Measurements from ENCODE around the gene ZMYND11. TPM values are rescaled to one million over a fixed set of nuclear protein-coding genes. Genes with fewer than 3 reads are reported as not detected.
"Not testable (repeated sequence)": the region's sequence is repeated elsewhere in the genome, so short reads cannot be mapped to it uniquely, and the experiment has no call there.

The ZMYND11 gene
- total and polyA plus RNA-seq, 8 donors = 11.9 to 288 (median 42.4) TPM

DNA sequence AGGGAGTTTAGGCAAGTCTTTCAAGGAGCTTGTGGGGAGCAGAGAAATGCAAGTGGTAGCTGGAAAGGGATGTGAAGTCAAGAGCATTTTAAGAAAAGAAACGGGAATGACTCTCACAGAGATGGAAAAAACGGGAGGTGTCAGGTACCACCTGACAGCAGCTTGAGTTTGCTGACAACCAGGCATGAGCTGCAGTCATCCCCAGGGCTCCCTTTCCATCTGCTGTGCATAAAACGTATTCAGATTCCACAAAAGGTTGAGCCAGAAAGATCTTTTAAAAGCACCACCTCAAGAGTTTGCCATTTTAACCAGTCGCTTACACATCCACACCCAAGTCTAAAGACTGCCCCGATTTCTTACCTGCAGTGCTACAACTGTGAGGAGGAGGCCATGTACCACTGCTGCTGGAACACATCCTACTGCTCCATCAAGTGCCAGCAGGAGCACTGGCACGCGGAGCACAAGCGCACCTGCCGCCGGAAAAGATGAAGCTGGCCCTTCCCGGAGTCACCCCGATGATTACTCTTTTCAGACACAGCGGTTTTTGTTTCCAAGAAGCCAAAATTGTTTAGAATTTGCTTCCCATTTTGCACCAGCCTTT, 116.8 kb downstream of the ZMYND11 start:
- Histone ChIP-seq H3K9me3 (no peaks in the 10 kb centered on the region), H3K4me3 (no peak overlapping the region), H3K4me1 (no peaks in the 10 kb centered on the region), H3K36me3 (peaks cover 44 to 95% (median 87%) of the 10 kb centered on the region in 4 donors), H3K27ac (no peak overlapping the region), H3K27me3 (no peaks in the 10 kb centered on the region)
- intact Hi-C loops (cut with DNase I; ENCODE audit: low total_unique reads) = no loop called here
- 92 to 94% (median 93%) methylated on average over 13 of the region's 13 CpGs for WGBS, 5 donors
- DNase-seq = no peak
- no peak for TF ChIP-seq EP300 (IDR thresholded peaks at IDR 0.05)
- no peak for TF ChIP-seq POLR2A (IDR thresholded peaks at IDR 0.05)
- TF ChIP-seq, protein P1, sequence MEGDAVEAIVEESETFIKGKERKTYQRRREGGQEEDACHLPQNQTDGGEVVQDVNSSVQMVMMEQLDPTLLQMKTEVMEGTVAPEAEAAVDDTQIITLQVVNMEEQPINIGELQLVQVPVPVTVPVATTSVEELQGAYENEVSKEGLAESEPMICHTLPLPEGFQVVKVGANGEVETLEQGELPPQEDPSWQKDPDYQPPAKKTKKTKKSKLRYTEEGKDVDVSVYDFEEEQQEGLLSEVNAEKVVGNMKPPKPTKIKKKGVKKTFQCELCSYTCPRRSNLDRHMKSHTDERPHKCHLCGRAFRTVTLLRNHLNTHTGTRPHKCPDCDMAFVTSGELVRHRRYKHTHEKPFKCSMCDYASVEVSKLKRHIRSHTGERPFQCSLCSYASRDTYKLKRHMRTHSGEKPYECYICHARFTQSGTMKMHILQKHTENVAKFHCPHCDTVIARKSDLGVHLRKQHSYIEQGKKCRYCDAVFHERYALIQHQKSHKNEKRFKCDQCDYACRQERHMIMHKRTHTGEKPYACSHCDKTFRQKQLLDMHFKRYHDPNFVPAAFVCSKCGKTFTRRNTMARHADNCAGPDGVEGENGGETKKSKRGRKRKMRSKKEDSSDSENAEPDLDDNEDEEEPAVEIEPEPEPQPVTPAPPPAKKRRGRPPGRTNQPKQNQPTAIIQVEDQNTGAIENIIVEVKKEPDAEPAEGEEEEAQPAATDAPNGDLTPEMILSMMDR (IDR thresholded peaks at IDR 0.05) = no peak
- no peak for TF ChIP-seq POLR2AphosphoS5 (IDR thresholded peaks at IDR 0.05)

DNA sequence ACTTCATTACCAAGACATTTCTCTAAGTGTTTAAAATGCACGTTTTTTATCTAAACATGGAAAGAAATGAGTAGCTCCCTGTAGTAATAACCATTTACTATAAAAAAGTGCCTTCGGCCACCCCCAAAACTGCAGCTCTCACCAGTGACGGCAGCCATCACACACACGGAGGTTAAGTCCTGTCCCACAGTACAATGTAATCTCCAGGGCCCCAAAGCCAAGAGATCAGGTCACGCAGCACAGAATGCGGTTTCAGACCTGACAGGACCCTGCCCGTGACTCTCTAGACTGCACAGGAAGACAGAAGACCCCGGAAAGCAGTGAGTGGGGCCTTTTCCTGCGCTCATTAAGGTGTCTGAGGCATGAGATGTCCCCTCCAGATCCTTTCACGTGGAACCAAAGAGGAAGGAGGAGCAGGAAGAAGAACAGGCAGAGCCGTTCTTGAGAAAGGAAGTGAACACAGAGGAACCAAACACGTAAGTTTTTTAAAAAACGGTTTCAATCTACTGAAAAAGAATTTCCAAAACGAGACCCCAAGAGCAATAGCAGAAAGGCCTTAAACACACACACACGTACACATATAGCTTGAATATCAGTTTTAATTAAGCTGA, 125.7 kb downstream of the ZMYND11 start:
- Histone ChIP-seq H3K27ac (no peak overlapping the region), H3K4me1 (no peaks in the 10 kb centered on the region), H3K27me3 (no peaks in the 10 kb centered on the region), H3K9me3 (no peaks in the 10 kb centered on the region), H3K4me3 (no peak overlapping the region), H3K36me3 (peaks cover 4 to 8% (median 6%) of the 10 kb centered on the region in 4 donors)
- DNase-seq = no peak
- WGBS, 5 donors = 77 to 86% (median 82%) methylated on average over 15 of the region's 15 CpGs
- no peak for TF ChIP-seq POLR2A (IDR thresholded peaks at IDR 0.05)
- TF ChIP-seq EP300 (IDR thresholded peaks at IDR 0.05) = no peak
- TF ChIP-seq POLR2AphosphoS5 (IDR thresholded peaks at IDR 0.05) = no peak
- TF ChIP-seq, protein P1 (IDR thresholded peaks at IDR 0.05) = no peak
- intact Hi-C loops (cut with DNase I; ENCODE audit: low total_unique reads) = no loop called here

DNA sequence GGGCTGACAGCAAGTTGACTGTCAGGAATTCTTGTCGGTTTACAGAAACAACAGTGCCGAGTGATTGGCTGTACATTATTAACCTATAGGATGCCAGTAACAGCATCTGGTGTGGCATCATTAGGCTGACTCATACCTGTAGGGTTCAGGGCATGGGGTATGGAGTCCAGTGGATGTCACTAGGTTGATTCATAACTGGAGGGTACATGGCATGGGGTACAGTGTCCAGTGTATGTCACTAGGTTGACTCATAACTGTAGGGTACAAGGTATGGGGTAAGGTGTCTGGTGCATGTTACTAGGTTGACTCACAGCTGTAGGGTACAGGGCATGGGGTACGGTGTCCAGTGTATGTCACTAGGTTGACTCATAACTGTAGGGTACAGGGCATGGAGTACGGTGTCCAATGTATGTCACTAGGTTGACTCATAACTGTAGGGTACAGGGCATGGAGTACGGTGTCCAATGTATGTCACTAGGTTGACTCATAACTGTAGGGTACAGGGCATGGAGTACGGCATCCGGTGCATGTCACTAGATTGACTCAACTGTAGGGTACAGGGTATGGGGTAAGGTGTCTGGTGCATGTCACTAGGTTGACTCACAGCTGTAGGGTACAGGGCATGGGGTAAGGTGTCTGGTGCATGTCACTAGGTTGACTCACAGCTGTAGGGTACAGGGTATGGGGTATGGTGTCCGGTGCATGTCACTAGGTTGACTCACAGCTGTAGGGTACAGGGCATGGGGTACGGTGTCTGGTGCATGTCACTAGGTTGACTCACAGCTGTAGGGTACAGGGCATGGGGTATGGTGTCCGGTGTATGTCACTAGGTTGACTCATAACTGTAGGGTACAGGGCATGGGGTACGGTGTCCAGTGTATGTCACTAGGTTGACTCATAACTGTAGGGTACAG, 129.2 kb downstream of the ZMYND11 start:
- DNase-seq; H3K36me3 ChIP-seq; H3K4me3 ChIP-seq; H3K27ac ChIP-seq; H3K27me3 ChIP-seq; intact Hi-C loops (cut with DNase I; ENCODE audit: low total_unique reads); H3K4me1 ChIP-seq; H3K9me3 ChIP-seq: not testable (repeated sequence)
- WGBS, 5 donors = 73 to 88% (median 80%) methylated on average over 9 to 11 of the region's 11 CpGs

DNA sequence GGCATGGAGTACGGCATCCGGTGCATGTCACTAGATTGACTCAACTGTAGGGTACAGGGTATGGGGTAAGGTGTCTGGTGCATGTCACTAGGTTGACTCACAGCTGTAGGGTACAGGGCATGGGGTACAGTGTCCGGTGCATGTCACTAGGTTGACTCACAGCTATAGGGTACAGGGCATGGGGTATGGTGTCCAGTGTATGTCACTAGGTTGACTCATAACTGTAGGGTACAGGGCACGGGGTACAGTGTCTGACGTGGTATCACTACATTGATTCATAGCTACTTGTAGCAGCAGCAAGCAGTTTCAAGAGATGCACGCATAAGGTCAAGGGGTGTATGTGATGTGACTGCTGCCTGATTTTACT, 129.8 kb downstream of the ZMYND11 start:
- not testable (repeated sequence) for DNase-seq
- 84 to 95% (median 85%) methylated on average over 6 of the region's 6 CpGs for WGBS, 5 donors

DNA sequence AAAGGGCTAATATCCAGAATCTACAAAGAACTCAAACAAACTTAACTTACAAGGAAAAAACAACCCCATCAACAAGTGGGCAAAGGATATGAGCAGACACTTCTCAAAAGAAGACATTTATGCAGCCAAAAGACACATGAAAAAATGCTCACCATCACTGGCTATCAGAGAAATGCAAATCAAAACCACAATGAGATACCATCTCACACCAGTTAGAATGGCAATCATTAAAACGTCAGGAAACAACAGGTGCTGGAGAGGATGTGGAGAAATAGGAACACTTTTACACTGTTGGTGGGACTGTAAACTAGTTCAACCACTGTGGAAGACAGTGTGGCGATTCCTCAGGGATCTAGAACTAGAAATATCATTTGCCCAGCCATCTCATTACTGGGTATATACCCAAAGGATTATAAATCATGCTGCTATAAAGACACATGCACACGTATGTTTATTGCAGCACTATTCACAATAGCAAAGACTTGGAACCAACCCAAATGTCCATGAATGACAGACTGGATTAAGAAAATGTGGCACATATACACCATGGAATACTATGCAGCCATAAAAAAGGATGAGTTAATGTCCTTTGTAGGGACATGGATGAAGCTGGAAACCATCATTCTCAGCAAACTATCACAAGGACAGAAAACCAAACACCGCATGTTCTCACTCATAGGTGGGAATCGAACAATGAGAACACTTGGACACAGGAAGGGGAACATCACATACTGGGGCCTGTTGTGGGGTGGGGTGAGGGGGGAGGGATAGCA, 130.7 kb downstream of the ZMYND11 start:
- H3K27me3 ChIP-seq; DNase-seq; intact Hi-C loops (cut with DNase I; ENCODE audit: low total_unique reads); H3K36me3 ChIP-seq; H3K4me3 ChIP-seq; H3K27ac ChIP-seq; H3K4me1 ChIP-seq; H3K9me3 ChIP-seq: not testable (repeated sequence)
- 76 to 97% (median 90%) methylated on average over 2 to 4 of the region's 5 CpGs for WGBS, 5 donors

More for the DNA sequence above, 129.8 kb downstream of the ZMYND11 start:
- intact Hi-C loops (cut with DNase I; ENCODE audit: low total_unique reads); H3K4me3 ChIP-seq; H3K27me3 ChIP-seq; H3K36me3 ChIP-seq; H3K4me1 ChIP-seq; H3K9me3 ChIP-seq; H3K27ac ChIP-seq: not testable (repeated sequence)

Data from stomach (tissue), 9 donors.